ENCODE data around the gene SLC35E4. TPM values are rescaled to one million over a fixed set of nuclear protein-coding genes. Genes with fewer than 3 reads are reported as not detected.
"Not testable (repeated sequence)": the region's sequence is repeated elsewhere in the genome, so short reads cannot be mapped to it uniquely, and the experiment has no call there.

Gene SLC35E4
- polyA plus RNA-seq, 1 experiment = 4.9 TPM

DNA sequence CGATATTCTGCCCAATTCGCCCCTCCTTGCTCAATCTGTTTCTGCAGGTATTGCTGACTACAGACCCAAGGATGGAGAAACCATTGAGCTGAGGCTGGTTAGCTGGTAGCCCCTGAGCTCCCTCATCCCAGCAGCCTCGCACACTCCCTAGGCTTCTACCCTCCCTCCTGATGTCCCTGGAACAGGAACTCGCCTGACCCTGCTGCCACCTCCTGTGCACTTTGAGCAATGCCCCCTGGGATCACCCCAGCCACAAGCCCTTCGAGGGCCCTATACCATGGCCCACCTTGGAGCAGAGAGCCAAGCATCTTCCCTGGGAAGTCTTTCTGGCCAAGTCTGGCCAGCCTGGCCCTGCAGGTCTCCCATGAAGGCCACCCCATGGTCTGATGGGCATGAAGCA is 9.2 kb upstream of the SLC35E4 start:
- H3K4me3 ChIP-seq (ENCODE audit: low read depth, low read length) = no peak overlapping the region
- no peaks in the 10 kb centered on the region for H3K36me3 ChIP-seq (ENCODE audit: control insufficient read depth, insufficient read depth, low read length)
- DNase-seq (ENCODE audit: low read depth) = no peak
- TF ChIP-seq, protein P1, sequence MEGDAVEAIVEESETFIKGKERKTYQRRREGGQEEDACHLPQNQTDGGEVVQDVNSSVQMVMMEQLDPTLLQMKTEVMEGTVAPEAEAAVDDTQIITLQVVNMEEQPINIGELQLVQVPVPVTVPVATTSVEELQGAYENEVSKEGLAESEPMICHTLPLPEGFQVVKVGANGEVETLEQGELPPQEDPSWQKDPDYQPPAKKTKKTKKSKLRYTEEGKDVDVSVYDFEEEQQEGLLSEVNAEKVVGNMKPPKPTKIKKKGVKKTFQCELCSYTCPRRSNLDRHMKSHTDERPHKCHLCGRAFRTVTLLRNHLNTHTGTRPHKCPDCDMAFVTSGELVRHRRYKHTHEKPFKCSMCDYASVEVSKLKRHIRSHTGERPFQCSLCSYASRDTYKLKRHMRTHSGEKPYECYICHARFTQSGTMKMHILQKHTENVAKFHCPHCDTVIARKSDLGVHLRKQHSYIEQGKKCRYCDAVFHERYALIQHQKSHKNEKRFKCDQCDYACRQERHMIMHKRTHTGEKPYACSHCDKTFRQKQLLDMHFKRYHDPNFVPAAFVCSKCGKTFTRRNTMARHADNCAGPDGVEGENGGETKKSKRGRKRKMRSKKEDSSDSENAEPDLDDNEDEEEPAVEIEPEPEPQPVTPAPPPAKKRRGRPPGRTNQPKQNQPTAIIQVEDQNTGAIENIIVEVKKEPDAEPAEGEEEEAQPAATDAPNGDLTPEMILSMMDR (IDR thresholded peaks at IDR 0.05; ENCODE audit: insufficient read depth, low read depth, low read length) = no peak
- POLR2A ChIA-PET = no interaction called here
- CTCF ChIA-PET = interaction anchor here (0.6 to 1.6 kb wide), 5 partner anchors 9 to 129 kb away, joined by 3 to 9 read pairs (median 4); partner anchors contain the start of gene SLC35E4
- no peaks in the 10 kb centered on the region for H3K27me3 ChIP-seq (ENCODE audit: control insufficient read depth, insufficient read depth, low read length)

DNA sequence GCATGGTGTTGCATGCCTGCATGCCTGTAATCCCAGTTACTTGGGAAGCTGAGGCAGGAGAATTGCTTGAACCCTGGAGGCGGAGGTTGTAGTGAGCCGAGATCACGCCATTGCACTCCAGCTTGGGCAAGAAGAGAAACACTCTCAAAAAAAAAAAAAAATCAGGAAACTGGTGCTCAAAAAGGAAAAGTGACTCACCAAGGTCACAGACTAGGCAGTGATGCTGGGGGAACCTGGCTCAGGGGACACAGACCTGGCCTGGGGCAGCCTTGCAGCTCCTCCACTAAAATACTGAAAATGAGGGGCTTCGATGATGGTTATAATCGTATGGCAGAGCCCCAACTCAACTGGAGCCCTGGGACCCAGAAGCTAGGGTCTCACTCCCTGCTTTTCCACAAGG is 8.1 kb upstream of the SLC35E4 start:
- POLR2A ChIA-PET = no interaction called here
- Histone ChIP-seq H3K36me3 (ENCODE audit: control insufficient read depth, insufficient read depth, low read length) (no peaks in the 10 kb centered on the region), H3K4me3 (ENCODE audit: low read depth, low read length) (no peak overlapping the region), H3K27me3 (ENCODE audit: control insufficient read depth, insufficient read depth, low read length) (no peaks in the 10 kb centered on the region)
- TF ChIP-seq, protein P1 (IDR thresholded peaks at IDR 0.05; ENCODE audit: insufficient read depth, low read depth, low read length) = no peak
- CTCF ChIA-PET = interaction anchor here (3.9 kb wide), 1 partner anchor 129 kb away, joined by 37 read pairs; no protein-coding TSS in a partner anchor
- no peak for DNase-seq (ENCODE audit: low read depth)

DNA sequence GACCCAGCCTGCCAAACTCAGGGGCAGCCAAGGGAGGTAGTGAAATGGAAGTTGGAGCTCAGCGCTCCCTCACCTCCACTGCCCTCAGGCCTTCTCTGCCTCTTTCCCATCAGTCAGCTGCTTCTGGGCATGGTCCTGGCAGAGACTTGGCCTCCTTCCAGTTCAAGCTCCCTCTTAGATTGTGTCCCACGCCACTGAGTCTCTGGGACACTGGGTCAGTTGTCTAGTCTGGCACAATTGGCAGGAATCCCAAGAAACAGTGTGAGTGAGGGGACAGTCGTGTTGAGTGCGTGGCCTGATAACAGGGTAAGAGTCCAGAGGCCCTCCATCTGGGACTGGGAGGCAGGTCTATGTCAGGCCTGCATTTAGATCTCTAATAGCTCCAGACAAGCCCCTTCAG is 7.1 kb upstream of the SLC35E4 start:
- CTCF ChIA-PET = interaction anchor here (0.6 to 3.9 kb wide), 7 partner anchors 10 to 292 kb away, joined by 3 to 37 read pairs (median 4); no protein-coding TSS in a partner anchor
- Histone ChIP-seq H3K27me3 (ENCODE audit: control insufficient read depth, insufficient read depth, low read length) (no peaks in the 10 kb centered on the region), H3K4me3 (ENCODE audit: low read depth, low read length) (no peak overlapping the region), H3K36me3 (ENCODE audit: control insufficient read depth, insufficient read depth, low read length) (no peaks in the 10 kb centered on the region)
- POLR2A ChIA-PET = no interaction called here
- no peak for DNase-seq (ENCODE audit: low read depth)
- TF ChIP-seq, protein P1 (IDR thresholded peaks at IDR 0.05; ENCODE audit: insufficient read depth, low read depth, low read length) = no peak

DNA sequence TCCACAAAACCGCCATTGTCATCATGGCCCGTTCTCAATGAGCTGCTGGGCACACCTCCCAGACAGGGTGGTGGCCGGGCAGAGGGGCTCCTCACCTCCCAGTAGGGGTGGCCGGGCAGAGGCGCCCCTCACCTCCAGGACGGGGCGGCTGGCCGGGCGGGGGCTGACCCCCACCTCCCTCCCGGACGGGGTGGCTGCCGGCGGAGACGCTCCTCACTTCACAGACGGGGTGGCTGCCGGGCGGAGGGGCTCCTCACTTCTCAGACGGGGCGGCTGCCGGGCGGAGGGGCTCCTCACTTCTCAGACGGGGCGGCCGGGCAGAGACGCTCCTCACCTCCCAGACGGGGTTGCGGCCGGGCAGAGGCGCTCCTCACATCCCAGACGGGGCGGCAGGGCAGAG is 4.1 kb upstream of the SLC35E4 start:
- H3K27me3 ChIP-seq (ENCODE audit: control insufficient read depth, insufficient read depth, low read length); DNase-seq (ENCODE audit: low read depth); H3K4me3 ChIP-seq (ENCODE audit: low read depth, low read length); H3K36me3 ChIP-seq (ENCODE audit: control insufficient read depth, insufficient read depth, low read length); CTCF ChIA-PET; POLR2A ChIA-PET: not testable (repeated sequence)

DNA sequence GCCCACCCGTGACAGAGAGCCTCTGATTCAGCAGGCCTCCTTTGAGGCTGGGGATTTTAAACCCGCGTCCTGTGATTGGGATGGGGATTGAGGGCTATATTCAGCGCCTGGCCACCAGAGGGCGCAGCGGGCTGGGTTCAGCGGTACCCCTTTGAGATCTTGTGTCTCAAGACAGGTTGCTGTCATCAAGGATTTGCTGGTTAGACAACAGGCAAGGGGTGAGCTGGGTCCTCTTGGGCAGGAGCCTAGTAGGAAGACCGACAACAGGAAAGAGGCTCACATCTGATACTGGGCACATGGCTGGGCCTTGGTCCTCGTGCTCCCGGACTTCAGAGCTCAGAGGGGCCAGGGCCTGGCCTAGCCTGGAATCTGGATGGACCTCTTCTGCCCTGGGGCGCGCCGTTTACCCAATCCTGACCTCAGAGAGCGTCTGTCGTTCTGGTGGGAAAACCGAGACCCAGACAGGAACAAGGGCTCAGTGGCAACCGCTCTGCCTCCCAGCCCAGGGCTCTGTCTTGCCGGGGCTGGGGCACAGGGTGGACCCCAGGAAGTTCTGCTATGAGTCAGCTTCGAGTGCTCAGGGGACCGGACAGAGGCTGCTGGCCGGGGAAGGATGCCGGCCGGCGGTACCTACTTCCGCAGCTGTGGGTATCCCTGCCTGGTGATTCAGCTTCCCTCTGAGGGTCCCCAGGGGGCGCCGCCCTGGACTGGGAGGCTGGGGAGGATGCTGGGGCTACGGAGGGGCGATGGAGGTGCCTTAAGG is 929 bp upstream of the SLC35E4 start:
- TF ChIP-seq, protein P1 (IDR thresholded peaks at IDR 0.05; ENCODE audit: insufficient read depth, low read depth, low read length) = peak; percentile 95
- ChIA-PET CTCF (interaction anchor here (0.6 to 7.2 kb wide), 53 partner anchors 9 to 311 kb away, joined by 3 to 282 read pairs (median 4); partner anchors contain the start of genes DUSP18 and TCN2), POLR2A (interaction anchor here (0.5 to 0.6 kb wide), 2 partner anchors 232 to 337 kb away, joined by 4 to 7 read pairs; no protein-coding TSS in a partner anchor)
- no peaks in the 10 kb centered on the region for H3K36me3 ChIP-seq (ENCODE audit: control insufficient read depth, insufficient read depth, low read length)
- no peak for DNase-seq (ENCODE audit: low read depth)
- no peaks in the 10 kb centered on the region for H3K27me3 ChIP-seq (ENCODE audit: control insufficient read depth, insufficient read depth, low read length)
- H3K4me3 ChIP-seq (ENCODE audit: low read depth, low read length) = no peak overlapping the region

Data from BJ (cell line).